Measurements from ENCODE around the gene PALM.
A peak's percentile ranks its signal among the peaks of the same experiment; 100 is the strongest.

Gene PALM

GRCh38 chr19:763869-764268, 55.1 kb downstream of the PALM start:
- H3K27ac Mint-ChIP-seq (ENCODE audit: low read depth), result no peak overlapping the region
- H3K27me3 Mint-ChIP-seq, result peaks cover 10% of the 10 kb centered on the region
- H3K4me3 Mint-ChIP-seq, result no peak overlapping the region
- ATAC-seq (replicated peaks; ENCODE audit: extremely low read depth, poor library complexity, severe bottlenecking), result no peak
- H3K36me3 Mint-ChIP-seq (ENCODE audit: insufficient read depth), result no peaks in the 10 kb centered on the region
- no peak for DNase-seq (ENCODE audit: low spot score in 2 of 2)
- no peaks in the 10 kb centered on the region for H3K9me3 Mint-ChIP-seq
- H3K4me1 Mint-ChIP-seq, result no peaks in the 10 kb centered on the region

DNA sequence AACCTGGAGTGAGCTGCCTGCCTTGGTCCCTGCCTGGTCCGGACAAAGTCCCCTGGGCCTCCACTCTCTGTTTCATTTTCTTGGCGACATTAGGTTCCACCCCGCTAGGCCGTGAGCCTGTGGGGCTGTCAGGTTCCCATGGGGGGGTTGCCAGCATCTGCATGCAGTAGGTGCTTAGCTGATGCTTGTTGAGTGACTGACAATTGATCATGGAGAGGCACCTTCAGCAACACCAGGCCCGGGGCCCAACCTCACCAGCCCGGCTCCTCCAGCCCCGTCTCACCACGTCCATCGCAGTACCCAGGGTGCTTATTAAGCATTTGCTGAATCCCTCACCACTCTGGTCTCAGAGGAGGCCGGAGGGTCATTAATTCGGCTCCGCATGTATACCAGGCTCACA, 55.6 kb downstream of the PALM start:
- no peaks in the 10 kb centered on the region for H3K9me3 Mint-ChIP-seq
- no peaks in the 10 kb centered on the region for H3K4me1 Mint-ChIP-seq
- DNase-seq (ENCODE audit: low spot score in 2 of 2) (no peak), ATAC-seq (replicated peaks; ENCODE audit: extremely low read depth, poor library complexity, severe bottlenecking) (no peak)
- peaks cover 10% of the 10 kb centered on the region for H3K27me3 Mint-ChIP-seq
- no peak overlapping the region for H3K4me3 Mint-ChIP-seq
- no peak overlapping the region for H3K27ac Mint-ChIP-seq (ENCODE audit: low read depth)
- no peaks in the 10 kb centered on the region for H3K36me3 Mint-ChIP-seq (ENCODE audit: insufficient read depth)

DNA sequence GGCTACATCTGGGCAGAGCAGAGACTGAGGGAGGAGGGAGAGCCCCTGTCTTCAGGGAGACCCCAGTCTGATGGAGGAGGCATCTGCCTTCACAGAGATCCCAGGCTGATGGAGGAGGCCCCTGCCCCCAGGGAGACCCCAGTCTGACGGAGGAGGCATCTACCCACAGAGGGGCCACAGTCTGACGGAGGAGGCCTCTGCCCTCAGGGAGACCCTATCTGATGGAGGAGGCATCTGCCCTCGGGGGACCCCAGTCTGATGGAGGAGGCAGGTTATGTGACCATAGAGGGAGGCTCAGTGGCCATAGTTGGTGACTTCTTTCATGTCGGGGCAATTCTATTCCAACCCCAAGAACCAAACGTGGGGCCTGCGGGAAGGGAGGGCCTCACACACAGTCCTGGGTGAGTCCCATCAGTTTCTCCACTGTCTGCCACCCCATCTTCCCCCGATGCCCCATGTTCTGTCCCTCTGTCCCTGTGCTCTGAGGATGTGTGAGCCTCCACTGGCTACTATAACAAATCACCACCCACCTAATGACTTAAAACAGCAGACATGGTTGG, 56.5 kb downstream of the PALM start:
- no peaks in the 10 kb centered on the region for H3K9me3 Mint-ChIP-seq
- H3K4me1 Mint-ChIP-seq, result no peaks in the 10 kb centered on the region
- ATAC-seq (replicated peaks; ENCODE audit: extremely low read depth, poor library complexity, severe bottlenecking), result no peak

GRCh38 chr19:768424-768823, 59.7 kb downstream of the PALM start:
- Mint-ChIP-seq H3K4me3 (no peak overlapping the region), H3K36me3 (ENCODE audit: insufficient read depth) (no peaks in the 10 kb centered on the region), H3K27ac (ENCODE audit: low read depth) (no peak overlapping the region), H3K4me1 (no peaks in the 10 kb centered on the region), H3K27me3 (peaks cover 19% of the 10 kb centered on the region), H3K9me3 (no peaks in the 10 kb centered on the region)
- DNase-seq (ENCODE audit: low spot score in 2 of 2) (no peak), ATAC-seq (replicated peaks; ENCODE audit: extremely low read depth, poor library complexity, severe bottlenecking) (no peak)

More for the DNA sequence above, 56.5 kb downstream of the PALM start:
- no peak for DNase-seq (ENCODE audit: low spot score in 2 of 2)
- Mint-ChIP-seq H3K27me3 (peaks cover 10% of the 10 kb centered on the region), H3K36me3 (ENCODE audit: insufficient read depth) (no peaks in the 10 kb centered on the region), H3K27ac (ENCODE audit: low read depth) (no peak overlapping the region), H3K4me3 (no peak overlapping the region)

GRCh38 chr19:769616-770015, 60.9 kb downstream of the PALM start:
- Mint-ChIP-seq H3K27me3 (peaks cover 19% of the 10 kb centered on the region), H3K9me3 (no peaks in the 10 kb centered on the region), H3K4me1 (no peaks in the 10 kb centered on the region), H3K4me3 (no peak overlapping the region), H3K36me3 (ENCODE audit: insufficient read depth) (no peaks in the 10 kb centered on the region), H3K27ac (ENCODE audit: low read depth) (no peak overlapping the region)
- DNase-seq (ENCODE audit: low spot score in 2 of 2) (no peak), ATAC-seq (replicated peaks; ENCODE audit: extremely low read depth, poor library complexity, severe bottlenecking) (no peak)

- ATAC-seq (replicated peaks; ENCODE audit: extremely low read depth, poor library complexity, severe bottlenecking), result peak; percentile 49
- Mint-ChIP-seq H3K4me3 (no peak overlapping the region), H3K36me3 (ENCODE audit: insufficient read depth) (no peaks in the 10 kb centered on the region), H3K9me3 (no peaks in the 10 kb centered on the region), H3K27me3 (peaks cover 19% of the 10 kb centered on the region), H3K27ac (ENCODE audit: low read depth) (no peak overlapping the region), H3K4me1 (no peaks in the 10 kb centered on the region)
- DNase-seq (ENCODE audit: low spot score in 2 of 2), result no peak
Measured at GRCh38 chr19:771332-771785, 62.6 kb downstream of the PALM start.

- H3K4me1 Mint-ChIP-seq, result no peaks in the 10 kb centered on the region
- no peak for ATAC-seq (replicated peaks; ENCODE audit: extremely low read depth, poor library complexity, severe bottlenecking)
- H3K4me3 Mint-ChIP-seq, result no peak overlapping the region
- H3K36me3 Mint-ChIP-seq (ENCODE audit: insufficient read depth), result no peaks in the 10 kb centered on the region
- peaks cover 13% of the 10 kb centered on the region for H3K27me3 Mint-ChIP-seq
- no peak overlapping the region for H3K27ac Mint-ChIP-seq (ENCODE audit: low read depth)
- DNase-seq (ENCODE audit: low spot score in 2 of 2), result no peak
- no peaks in the 10 kb centered on the region for H3K9me3 Mint-ChIP-seq
Measured at GRCh38 chr19:772063-772462, 63.3 kb downstream of the PALM start.

- no peaks in the 10 kb centered on the region for H3K36me3 Mint-ChIP-seq (ENCODE audit: insufficient read depth)
- no peaks in the 10 kb centered on the region for H3K9me3 Mint-ChIP-seq
- H3K4me1 Mint-ChIP-seq, result no peaks in the 10 kb centered on the region
- no peak for ATAC-seq (replicated peaks; ENCODE audit: extremely low read depth, poor library complexity, severe bottlenecking)
- DNase-seq (ENCODE audit: low spot score in 2 of 2), result no peak
- H3K27me3 Mint-ChIP-seq, result peaks cover 9% of the 10 kb centered on the region
- H3K27ac Mint-ChIP-seq (ENCODE audit: low read depth), result no peak overlapping the region
- H3K4me3 Mint-ChIP-seq, result no peak overlapping the region
Measured at GRCh38 chr19:772730-773436, 64.1 kb downstream of the PALM start.

- Mint-ChIP-seq H3K9me3 (no peaks in the 10 kb centered on the region), H3K36me3 (ENCODE audit: insufficient read depth) (no peaks in the 10 kb centered on the region), H3K27ac (ENCODE audit: low read depth) (no peak overlapping the region), H3K27me3 (peaks cover 22% of the 10 kb centered on the region), H3K4me1 (no peaks in the 10 kb centered on the region), H3K4me3 (no peak overlapping the region)
- ATAC-seq (replicated peaks; ENCODE audit: extremely low read depth, poor library complexity, severe bottlenecking) (no peak), DNase-seq (ENCODE audit: low spot score in 2 of 2) (no peak)
Measured at GRCh38 chr19:776549-776948, 67.8 kb downstream of the PALM start.

DNA sequence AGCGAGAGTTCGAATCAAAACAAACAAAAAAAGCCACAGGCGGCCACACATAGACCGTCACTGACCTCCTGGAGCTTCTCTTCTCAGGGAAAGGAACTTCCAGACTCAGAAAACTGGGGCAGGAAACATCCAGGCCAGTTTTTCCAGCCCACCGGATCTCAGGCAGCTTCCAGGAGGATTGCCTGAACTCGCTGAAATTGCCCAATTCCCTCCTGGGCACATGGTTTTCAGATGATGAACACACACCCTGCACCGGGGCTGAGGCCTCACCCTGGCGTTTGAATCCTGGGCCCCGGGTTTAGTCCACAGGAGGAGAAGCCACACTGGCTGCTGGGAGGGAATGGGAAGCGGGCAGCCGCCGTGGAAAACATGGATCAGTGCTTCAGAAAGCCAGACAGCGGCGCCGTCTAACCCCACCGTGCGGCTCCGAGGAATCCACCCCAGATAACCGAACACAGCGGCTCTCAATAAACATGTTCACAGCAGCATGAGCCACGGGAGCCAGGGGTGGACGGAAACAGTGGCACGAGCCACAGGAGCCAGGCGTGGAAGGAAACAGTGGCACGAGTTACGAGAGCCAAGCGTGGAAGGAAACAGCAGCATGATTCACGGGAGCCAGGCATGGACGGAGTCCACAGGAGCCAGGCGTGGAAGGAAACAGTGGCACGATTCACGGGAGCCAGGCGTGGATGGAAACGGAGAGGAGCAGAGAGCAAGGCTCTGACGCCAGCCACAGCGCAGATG, 70.3 kb downstream of the PALM start:
- H3K4me3 Mint-ChIP-seq, result no peak overlapping the region
- ATAC-seq (replicated peaks; ENCODE audit: extremely low read depth, poor library complexity, severe bottlenecking), result no peak
- no peak overlapping the region for H3K27ac Mint-ChIP-seq (ENCODE audit: low read depth)
- H3K36me3 Mint-ChIP-seq (ENCODE audit: insufficient read depth), result no peaks in the 10 kb centered on the region
- H3K27me3 Mint-ChIP-seq, result peaks cover 14% of the 10 kb centered on the region
- no peaks in the 10 kb centered on the region for H3K4me1 Mint-ChIP-seq
- DNase-seq (ENCODE audit: low spot score in 2 of 2), result no peak
- no peaks in the 10 kb centered on the region for H3K9me3 Mint-ChIP-seq

DNA sequence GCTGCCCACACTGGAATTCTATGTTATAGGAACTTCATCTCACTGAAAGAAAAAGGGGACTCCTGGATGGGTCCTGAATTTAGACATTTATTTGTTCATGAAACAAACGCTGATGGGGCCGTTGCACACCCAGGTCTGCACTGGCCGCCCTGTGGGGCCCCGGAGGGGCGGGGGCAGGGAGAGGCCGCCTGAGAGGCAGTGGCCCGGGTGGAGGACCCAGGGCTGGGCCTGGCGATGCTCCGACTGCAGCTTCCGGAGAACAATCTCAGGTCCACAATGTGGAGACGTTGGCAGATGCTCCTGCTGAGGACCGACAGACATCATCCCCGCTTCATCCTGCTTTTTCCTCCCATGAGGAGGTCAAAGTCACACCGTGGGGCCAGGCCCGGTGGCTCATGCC, 72.2 kb downstream of the PALM start:
- Mint-ChIP-seq H3K9me3 (no peaks in the 10 kb centered on the region), H3K27ac (ENCODE audit: low read depth) (no peak overlapping the region), H3K27me3 (peaks cover 14% of the 10 kb centered on the region), H3K4me1 (no peaks in the 10 kb centered on the region), H3K36me3 (ENCODE audit: insufficient read depth) (no peaks in the 10 kb centered on the region), H3K4me3 (no peak overlapping the region)
- DNase-seq (ENCODE audit: low spot score in 2 of 2) (no peak), ATAC-seq (replicated peaks; ENCODE audit: extremely low read depth, poor library complexity, severe bottlenecking) (no peak)

GRCh38 chr19:781800-782184, 73.1 kb downstream of the PALM start:
- no peak overlapping the region for H3K4me3 Mint-ChIP-seq
- no peak overlapping the region for H3K27ac Mint-ChIP-seq (ENCODE audit: low read depth)
- no peaks in the 10 kb centered on the region for H3K4me1 Mint-ChIP-seq
- ATAC-seq (replicated peaks; ENCODE audit: extremely low read depth, poor library complexity, severe bottlenecking) (no peak), DNase-seq (ENCODE audit: low spot score in 2 of 2) (no peak)
- H3K36me3 Mint-ChIP-seq (ENCODE audit: insufficient read depth), result no peaks in the 10 kb centered on the region
- peaks cover 14% of the 10 kb centered on the region for H3K27me3 Mint-ChIP-seq
- no peaks in the 10 kb centered on the region for H3K9me3 Mint-ChIP-seq
